Uterus (tissue), 4 donors: ENCODE data around the gene NLE1. TPM values are rescaled to one million over a fixed set of nuclear protein-coding genes. Genes with fewer than 3 reads are reported as not detected.

ENCODE experiments used
- DNase-seq, 2 donors: peaks; one replicate each; pipeline ENCODE4 v3.0.0-alpha.2; 2019 to 2020
- H3K27ac ChIP-seq, 2 donors: fragments of 200-600 bp; sonication (generic); 1 replicate in 1 of 2; 2 replicates in 1 of 2; pipeline ENCODE4 v1.5.1; 2016 to 2018
- H3K27me3 ChIP-seq, 2 donors: fragments of 200-600 bp; sonication (generic); one replicate each; pipeline ENCODE4 v1.5.1; 2018 to 2019; ENCODE audit warnings: control low read depth in 1 of 2
- H3K36me3 ChIP-seq, 2 donors: fragments of 200-600 bp; sonication (generic); one replicate each; pipeline ENCODE4 v1.5.1; 2019; ENCODE audit warnings: control low read depth in 1 of 2
- H3K4me1 ChIP-seq, 2 donors: fragments of 200-600 bp; sonication (generic); one replicate each; pipeline ENCODE4 v1.5.1; 2018 to 2019; ENCODE audit warnings: control low read depth in 1 of 2
- H3K4me3 ChIP-seq, 2 donors: fragments of 200-600 bp; sonication (generic); 1 replicate in 1 of 2; 2 replicates in 1 of 2; pipeline ENCODE4 v1.5.1; 2018 to 2019; ENCODE audit warnings: mild to moderate bottlenecking in 1 of 2
- H3K9me3 ChIP-seq, 2 donors: fragments of 200-600 bp; sonication (generic); one replicate each; pipeline ENCODE4 v1.5.1; 2019; ENCODE audit warnings: control low read depth in 1 of 2
- CTCF ChIP-seq, 4 experiments: fragments of 200-600 bp in 2 of 4; fragments of 450-650 bp in 2 of 4; sonication (generic) in 2 of 4; IDR thresholded peaks; one replicate each; pipeline ENCODE4 v1.5.1; 2016 to 2019; ENCODE audit warnings: antibody characterized with exemption in 4 of 4, mild to moderate bottlenecking in 2 of 4, moderate library complexity in 1 of 4
- POLR2A ChIP-seq, 2 donors: fragments of 450-650 bp; IDR thresholded peaks; one replicate each; pipeline ENCODE4 v1.6.1; 2016; ENCODE audit warnings: antibody characterized with exemption in 2 of 2, mild to moderate bottlenecking in 1 of 2, moderate library complexity in 1 of 2
- intact Hi-C: fragments of 100-400 bp; cut with DNase I; formaldehyde crosslinking; loops from one replicate; pipeline ENCODE4 v1.15.1; 2023; ENCODE audit warnings: low total_unique reads
- total RNA-seq, 4 donors: library from RNA; depleted of rRNA in 3 of 4; stranded (reverse); fragments of >200 nt in 3 of 4; gene quantifications; one replicate each; pipeline versions ENCODE4 v1.1.0 to v1.2.4, GENCODE V29; 2014 to 2023
- donor health status: DM: yes; HTN: yes; CAD: no.

The NLE1 gene
- total RNA-seq, 4 donors from 2014 or later, result 3.6 to 30.0 (median 19.7) TPM

GRCh38 chr17:35089586-35090296 lies 52.4 kb downstream of the NLE1 start:
- peak overlapping the region; percentile 86 to 88 for H3K27ac ChIP-seq
- DNase-seq, result peak in 1 of 2 donors; percentile 18
- H3K9me3 ChIP-seq, result no peaks in the 10 kb centered on the region
- peak overlapping the region; percentile 81 to 97 for H3K4me3 ChIP-seq
- intact Hi-C loops, result no loop called here
- no peaks in the 10 kb centered on the region for H3K27me3 ChIP-seq
- TF ChIP-seq POLR2A (IDR thresholded peaks at IDR 0.05), result no peak
- TF ChIP-seq CTCF (IDR thresholded peaks at IDR 0.05), result peak in 1 of 4 experiments; percentile 1
- H3K36me3 ChIP-seq, result no peaks in the 10 kb centered on the region
- H3K4me1 ChIP-seq, result peaks cover 0 to 5% of the 10 kb centered on the region in 2 donors

- H3K9me3 ChIP-seq, result no peaks in the 10 kb centered on the region
- no peaks in the 10 kb centered on the region for H3K36me3 ChIP-seq
- H3K27me3 ChIP-seq, result no peaks in the 10 kb centered on the region
- intact Hi-C loops, result no loop called here
- H3K27ac ChIP-seq, result peak overlapping the region; percentile 86 to 88
- peak; percentile 81 to 89 for DNase-seq
- peak overlapping the region; percentile 81 to 97 for H3K4me3 ChIP-seq
- TF ChIP-seq POLR2A (IDR thresholded peaks at IDR 0.05) (peak in 1 of 2 donors; percentile 33), CTCF (IDR thresholded peaks at IDR 0.05) (peak; percentile 63 to 94 (median 93))
- peaks cover 0 to 5% of the 10 kb centered on the region in 2 donors for H3K4me1 ChIP-seq
These were observed 53.1 kb downstream of the NLE1 start for GRCh38 chr17:35088881-35089585.

GRCh38 chr17:35088356-35088880 lies 53.7 kb downstream of the NLE1 start:
- H3K27me3 ChIP-seq, result no peaks in the 10 kb centered on the region
- intact Hi-C loops, result no loop called here
- DNase-seq, result peak; percentile 35 to 42
- no peaks in the 10 kb centered on the region for H3K9me3 ChIP-seq
- no peaks in the 10 kb centered on the region for H3K36me3 ChIP-seq
- H3K4me1 ChIP-seq, result peaks cover 0 to 5% of the 10 kb centered on the region in 2 donors
- peak overlapping the region; percentile 86 to 88 for H3K27ac ChIP-seq
- peak overlapping the region; percentile 81 to 97 for H3K4me3 ChIP-seq
- TF ChIP-seq CTCF (IDR thresholded peaks at IDR 0.05) (no peak), POLR2A (IDR thresholded peaks at IDR 0.05) (no peak)

GRCh38 chr17:35087731-35088355 lies 54.3 kb downstream of the NLE1 start:
- Histone ChIP-seq H3K4me3 (peak overlapping the region; percentile 81 to 97), H3K4me1 (peaks cover 0 to 5% of the 10 kb centered on the region in 2 donors), H3K27me3 (no peaks in the 10 kb centered on the region), H3K27ac (peak overlapping the region; percentile 86 to 88), H3K36me3 (no peaks in the 10 kb centered on the region), H3K9me3 (no peaks in the 10 kb centered on the region)
- no peak for DNase-seq
- intact Hi-C loops, result no loop called here
- TF ChIP-seq CTCF (IDR thresholded peaks at IDR 0.05), result no peak
- no peak for TF ChIP-seq POLR2A (IDR thresholded peaks at IDR 0.05)
